Measurements from ENCODE around the gene ANKRD12. TPM values are rescaled to one million over a fixed set of nuclear protein-coding genes. Genes with fewer than 3 reads are reported as not detected.

The ANKRD12 gene
- total RNA-seq, 1 donor from 2014 or later, result 30.9 TPM

- H3K9me3 Mint-ChIP-seq, result peaks cover 5% of the 10 kb centered on the region
- DNase-seq (ENCODE audit: low read depth, low spot score), result no peak
- H3K4me3 Mint-ChIP-seq, result no peak overlapping the region
- H3K27me3 Mint-ChIP-seq (ENCODE audit: low read depth), result no peaks in the 10 kb centered on the region
- no peaks in the 10 kb centered on the region for H3K4me1 Mint-ChIP-seq
- H3K36me3 Mint-ChIP-seq (ENCODE audit: low read depth), result peaks cover 16% of the 10 kb centered on the region
- peak overlapping the region; percentile 67 for H3K27ac Mint-ChIP-seq (ENCODE audit: unreplicated experiment)
- TF ChIP-seq CTCF (conservative IDR thresholded peaks at IDR 0.05), result no peak
These were observed 153.6 kb downstream of the ANKRD12 start for GRCh38 chr18:9290156-9290555.

- Mint-ChIP-seq H3K4me1 (no peaks in the 10 kb centered on the region), H3K9me3 (peaks cover 8% of the 10 kb centered on the region), H3K27me3 (ENCODE audit: low read depth) (no peaks in the 10 kb centered on the region), H3K4me3 (no peak overlapping the region), H3K27ac (ENCODE audit: unreplicated experiment) (no peak overlapping the region), H3K36me3 (ENCODE audit: low read depth) (peaks cover 18% of the 10 kb centered on the region)
- no peak for DNase-seq (ENCODE audit: low read depth, low spot score)
- no peak for TF ChIP-seq CTCF (conservative IDR thresholded peaks at IDR 0.05)
These were observed 155.5 kb downstream of the ANKRD12 start for GRCh38 chr18:9292047-9292446.

- Mint-ChIP-seq H3K36me3 (ENCODE audit: low read depth) (peaks cover 18% of the 10 kb centered on the region), H3K4me1 (no peaks in the 10 kb centered on the region)
These were observed 157.4 kb downstream of the ANKRD12 start for GRCh38 chr18:9293948-9294347.

GRCh38 chr18:9296233-9297006 is 159.8 kb downstream of the ANKRD12 start:
- no peak for DNase-seq (ENCODE audit: low read depth, low spot score)
- H3K27me3 Mint-ChIP-seq (ENCODE audit: low read depth), result no peaks in the 10 kb centered on the region
- no peak overlapping the region for H3K4me3 Mint-ChIP-seq
- peaks cover 18% of the 10 kb centered on the region for H3K36me3 Mint-ChIP-seq (ENCODE audit: low read depth)
- no peak for TF ChIP-seq CTCF (conservative IDR thresholded peaks at IDR 0.05)
- peaks cover 8% of the 10 kb centered on the region for H3K9me3 Mint-ChIP-seq
- H3K27ac Mint-ChIP-seq (ENCODE audit: unreplicated experiment), result no peak overlapping the region
- H3K4me1 Mint-ChIP-seq, result no peaks in the 10 kb centered on the region

More at GRCh38 chr18:9293948-9294347, 157.4 kb downstream of the ANKRD12 start:
- TF ChIP-seq CTCF (conservative IDR thresholded peaks at IDR 0.05), result no peak
- no peak overlapping the region for H3K27ac Mint-ChIP-seq (ENCODE audit: unreplicated experiment)
- no peak for DNase-seq (ENCODE audit: low read depth, low spot score)
- H3K4me3 Mint-ChIP-seq, result no peak overlapping the region
- peaks cover 8% of the 10 kb centered on the region for H3K9me3 Mint-ChIP-seq
- H3K27me3 Mint-ChIP-seq (ENCODE audit: low read depth), result no peaks in the 10 kb centered on the region

- Mint-ChIP-seq H3K4me1 (no peaks in the 10 kb centered on the region), H3K27me3 (ENCODE audit: low read depth) (no peaks in the 10 kb centered on the region), H3K36me3 (ENCODE audit: low read depth) (peaks cover 15% of the 10 kb centered on the region), H3K27ac (ENCODE audit: unreplicated experiment) (no peak overlapping the region), H3K4me3 (no peak overlapping the region), H3K9me3 (peaks cover 8% of the 10 kb centered on the region)
- no peak for DNase-seq (ENCODE audit: low read depth, low spot score)
- TF ChIP-seq CTCF (conservative IDR thresholded peaks at IDR 0.05), result no peak
These were observed 160.4 kb downstream of the ANKRD12 start for GRCh38 chr18:9297007-9297393.

Measured in neural crest cell (in vitro differentiated cells).